HG02870 (cell line): Measurements from ENCODE around the gene TSR3.

Experiments
- ATAC-seq: cut with Tn5 transposase; IDR thresholded peaks from one replicate; pipeline ENCODE4 v1.9.1; 2021; ENCODE audit warnings: mild to moderate bottlenecking, moderate library complexity; ENCODE audit not compliant: unreplicated experiment

Gene TSR3

GRCh38 chr16:1311212-1311737 is 40.4 kb downstream of the TSR3 start:
- ATAC-seq: no peak

- no peak for ATAC-seq
Observed at GRCh38 chr16:1310832-1311200, 40.9 kb downstream of the TSR3 start.

GRCh38 chr16:1309888-1310831 is 41.5 kb downstream of the TSR3 start:
- ATAC-seq: no peak

GRCh38 chr16:1308977-1309885 is 42.4 kb downstream of the TSR3 start, which contains the start of gene UBE2I:
Gene UBE2I, plus strand, starts transcription at chr16:1309636. Its CDS starts 4,395 bp downstream, at chr16:1314031.
- peak; percentile 56 for ATAC-seq

GRCh38 chr16:1308036-1308976 is 43.4 kb downstream of the TSR3 start:
- ATAC-seq: no peak

GRCh38 chr16:1306334-1306733 is 45.3 kb downstream of the TSR3 start:
- no peak for ATAC-seq

GRCh38 chr16:1305823-1306222 is 45.9 kb downstream of the TSR3 start:
- no peak for ATAC-seq

GRCh38 chr16:1301562-1301961 is 50.1 kb downstream of the TSR3 start:
- ATAC-seq: no peak

- no peak for ATAC-seq
Observed at GRCh38 chr16:1300664-1301476, 50.8 kb downstream of the TSR3 start.

GRCh38 chr16:1299868-1300203 is 51.8 kb downstream of the TSR3 start:
- no peak for ATAC-seq
